HG03432 (cell line): ENCODE measurements around the gene RAB43.
"Not testable (repeated sequence)": the region's sequence is repeated elsewhere in the genome, so short reads cannot be mapped to it uniquely, and the experiment has no call there.

Experiments
- ATAC-seq: cut with Tn5 transposase; IDR thresholded peaks from one replicate; pipeline ENCODE4 v1.9.1; 2021; ENCODE audit warnings: mild to moderate bottlenecking, moderate library complexity; ENCODE audit not compliant: unreplicated experiment

Gene RAB43

DNA sequence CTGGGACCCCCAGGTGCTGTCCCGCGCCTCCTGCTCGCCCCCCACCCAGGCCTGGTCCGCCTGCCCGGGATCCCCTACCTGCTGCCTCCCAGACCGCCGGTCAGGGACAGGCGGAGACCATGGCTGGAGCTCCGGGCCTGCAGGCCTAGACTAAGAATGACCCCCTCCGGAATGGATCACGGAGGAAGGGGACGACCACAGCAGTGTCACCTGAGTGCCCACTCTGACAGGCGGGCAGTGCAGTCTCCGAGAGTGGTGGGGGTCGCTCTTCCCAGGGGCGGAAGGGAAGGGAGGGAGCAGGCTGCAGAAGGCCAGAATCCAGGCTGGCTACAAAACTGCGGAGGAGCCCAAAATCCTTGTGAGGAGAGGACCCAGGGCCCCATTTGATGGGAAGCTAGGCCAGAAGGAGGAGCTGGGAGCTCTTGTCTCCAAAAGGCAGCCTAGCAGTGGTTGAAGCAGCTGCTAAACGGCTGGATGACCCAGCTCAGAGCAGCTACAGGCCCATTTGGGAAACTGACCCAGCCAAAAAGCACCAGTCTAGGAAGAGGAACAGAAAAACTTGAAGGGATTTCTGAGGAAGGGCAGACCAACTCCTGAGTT is 908 bp upstream of the RAB43 start:
- ATAC-seq: no peak

DNA sequence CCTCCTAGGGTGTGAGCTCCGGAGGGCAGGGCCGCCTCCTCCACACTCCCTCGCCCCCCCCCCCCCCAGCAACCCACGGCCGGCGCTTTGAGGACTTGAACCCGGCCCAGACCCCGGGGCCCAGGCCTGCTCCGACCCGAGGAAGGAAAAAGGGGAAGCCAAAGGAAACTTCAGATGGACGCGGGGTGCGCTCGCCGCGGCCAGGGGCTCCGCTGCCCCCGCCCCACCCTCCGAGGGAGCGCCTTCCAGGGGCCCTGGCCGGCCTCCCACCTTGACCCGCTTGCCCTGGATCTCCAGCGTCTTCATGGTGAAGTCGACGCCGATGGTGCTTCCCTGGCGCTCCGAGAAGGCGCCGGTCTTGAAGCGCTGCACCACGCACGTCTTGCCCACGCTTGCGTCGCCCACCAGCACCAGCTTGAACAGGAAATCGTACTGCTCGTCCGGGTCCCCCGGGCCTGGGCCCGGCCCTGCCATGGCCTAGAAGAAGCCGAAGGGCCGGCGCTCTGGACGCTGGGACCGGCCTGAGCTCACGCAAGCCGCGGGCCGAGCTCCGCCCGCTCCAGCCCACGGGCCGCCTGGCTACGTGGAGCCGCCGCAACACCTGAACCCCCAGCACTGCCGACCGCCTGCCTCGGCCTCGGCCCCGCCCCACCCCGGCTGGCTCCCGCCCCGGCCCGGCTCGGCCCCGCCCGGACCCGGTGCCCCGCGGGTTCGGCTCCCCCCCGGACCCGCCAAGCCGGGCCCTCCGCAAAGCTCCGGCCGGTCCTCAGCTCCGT is 400 bp downstream of the RAB43 start:
- ATAC-seq: peak; percentile 0

DNA sequence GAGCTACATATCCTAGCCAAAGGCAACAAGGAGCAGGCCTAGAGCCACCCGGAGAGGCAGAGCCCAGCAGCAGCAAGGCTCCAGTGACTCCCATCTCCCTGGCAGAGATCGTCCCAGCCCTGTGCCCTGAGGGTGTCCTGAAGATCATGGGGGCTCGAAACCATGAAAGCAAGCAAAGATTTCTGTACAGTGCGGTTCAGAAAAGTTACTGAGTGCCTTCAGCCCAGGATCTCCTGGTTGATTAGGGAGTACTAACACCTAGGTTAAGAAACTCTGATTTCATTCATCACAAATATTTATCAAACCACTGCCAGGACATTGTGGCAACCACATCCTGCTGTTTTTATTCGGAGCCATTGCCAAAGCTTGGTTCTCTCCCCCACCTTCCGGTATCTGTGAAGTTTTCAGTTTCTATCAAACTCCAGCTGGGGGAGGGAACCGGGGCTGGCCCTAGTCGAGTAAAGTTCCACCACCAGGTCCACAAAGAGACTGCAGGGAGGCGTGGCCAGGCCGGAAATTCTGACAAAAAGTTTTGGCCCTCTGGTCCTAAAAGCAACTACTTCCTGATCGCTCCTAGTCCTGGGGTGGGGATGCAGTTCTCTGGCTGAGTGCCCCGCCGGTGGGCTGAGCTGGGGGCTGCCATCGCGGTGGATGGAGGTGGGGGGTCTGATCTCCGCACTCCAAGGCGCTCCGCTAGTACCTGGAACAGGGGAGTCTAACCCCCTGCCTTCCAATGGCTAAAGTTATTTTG is 1.2 kb downstream of the RAB43 start:
- peak; percentile 78 for ATAC-seq

DNA sequence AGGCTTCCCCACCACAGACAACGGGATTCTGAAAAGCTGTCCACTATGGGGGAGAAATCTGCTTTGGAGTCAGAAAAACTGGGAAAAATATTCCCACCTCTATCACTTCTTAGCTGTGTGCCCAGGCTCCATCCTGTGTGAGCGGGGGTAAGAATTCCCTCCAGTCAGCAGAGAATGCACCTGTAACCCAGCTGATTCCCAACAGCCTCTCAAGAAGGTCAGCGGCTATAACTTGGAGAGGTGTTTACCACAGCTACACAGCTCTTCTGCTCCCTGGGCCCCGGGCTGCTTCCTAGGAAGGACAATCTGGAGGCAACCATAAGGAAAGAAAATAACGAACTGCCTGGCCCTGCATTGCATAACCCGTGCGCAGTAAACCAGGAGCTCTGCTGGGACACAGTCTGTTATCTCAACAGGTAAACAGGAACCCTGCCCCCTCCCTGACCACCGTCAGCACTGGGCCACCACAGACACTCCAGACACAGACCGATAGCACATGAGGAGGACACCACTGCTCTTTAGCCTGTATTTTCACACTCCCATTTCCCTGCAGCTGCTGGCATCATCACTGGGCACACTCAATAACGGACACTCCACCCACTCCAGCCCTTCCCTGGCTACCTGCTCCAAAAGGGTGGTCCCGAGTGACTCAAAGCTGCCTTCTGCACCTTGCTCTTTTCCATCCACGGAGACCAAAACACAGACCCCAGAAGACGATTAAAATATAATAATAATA is 2.1 kb downstream of the RAB43 start:
- no peak for ATAC-seq

DNA sequence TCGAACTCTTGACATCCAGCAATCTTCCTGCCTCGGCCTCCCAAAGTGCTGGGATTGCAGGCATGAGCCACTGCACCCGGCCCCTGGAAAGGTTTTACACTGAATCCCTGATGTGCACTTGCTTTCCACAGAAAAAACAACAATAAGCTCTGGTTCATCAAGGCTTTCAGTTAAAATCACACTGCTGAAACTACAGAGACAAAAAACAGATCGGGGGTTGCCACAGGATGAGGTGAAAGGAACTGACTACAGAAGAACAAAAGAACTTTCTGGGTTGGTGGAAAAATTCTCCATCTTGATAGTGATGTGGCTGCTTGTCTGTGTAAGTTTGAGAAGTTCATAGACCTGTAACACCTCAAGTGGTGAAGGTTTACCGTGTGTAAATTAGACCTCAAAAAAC is 2.9 kb downstream of the RAB43 start:
- ATAC-seq: no peak

DNA sequence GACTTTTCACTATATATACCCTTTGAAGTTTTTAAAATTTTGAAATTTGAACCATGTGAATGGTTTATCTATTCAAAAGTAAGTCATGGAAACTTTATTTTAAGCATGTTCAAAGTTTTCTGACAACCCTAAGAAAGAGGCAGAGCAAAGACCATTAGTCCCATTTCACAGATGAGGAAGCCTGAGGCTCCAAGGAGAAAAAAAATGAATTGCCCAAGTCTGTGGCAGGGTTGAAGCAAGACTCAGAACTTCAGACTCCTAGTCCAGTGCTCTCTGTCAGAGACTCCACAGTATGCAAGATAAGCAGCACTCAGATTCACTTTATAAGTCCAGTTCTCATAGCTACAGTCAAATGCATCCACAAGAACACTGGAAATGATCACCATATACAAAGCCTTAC is 4.5 kb downstream of the RAB43 start:
- no peak for ATAC-seq

DNA sequence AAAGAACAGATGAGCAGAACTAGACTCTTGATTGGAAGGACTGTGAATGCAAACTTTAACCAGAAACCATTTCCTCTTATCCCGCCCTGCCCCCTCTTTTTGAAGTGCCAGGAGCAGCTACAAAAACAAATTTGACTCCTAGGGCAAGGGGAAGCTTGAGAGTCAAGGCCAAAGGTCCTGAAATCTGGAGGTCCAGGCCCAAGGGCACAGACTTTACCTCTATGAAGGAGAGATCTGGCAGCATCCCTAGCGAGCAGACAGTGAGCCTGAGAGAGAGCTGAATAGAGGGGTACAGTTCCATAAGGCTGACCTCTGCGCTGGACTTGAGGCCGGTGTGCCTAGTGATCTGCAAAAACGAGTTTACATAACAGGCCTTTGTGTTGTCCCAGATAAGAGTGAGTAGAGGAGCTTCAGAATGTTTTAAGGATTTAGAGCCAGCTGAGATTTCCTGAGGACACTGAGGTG is 5.1 kb downstream of the RAB43 start:
- no peak for ATAC-seq

DNA sequence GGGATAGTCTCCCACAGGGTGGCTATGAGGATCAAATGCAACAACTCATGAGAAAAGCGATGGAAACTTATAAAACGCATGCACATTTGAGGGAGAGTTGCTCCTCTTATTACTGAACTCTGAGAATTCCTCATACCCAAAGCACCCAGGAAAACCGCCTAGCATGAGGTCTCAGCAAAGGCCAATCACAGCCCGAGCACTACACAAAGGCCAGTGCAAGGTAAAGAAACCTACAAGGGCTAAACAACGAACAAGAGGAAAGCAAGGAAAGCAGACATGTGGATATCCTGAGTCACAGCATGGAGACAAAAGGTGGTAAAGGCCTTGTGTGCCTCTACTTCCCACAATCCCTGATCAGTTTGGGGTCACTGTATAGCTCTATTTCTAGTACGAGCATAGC is 7.1 kb downstream of the RAB43 start:
- ATAC-seq: no peak

DNA sequence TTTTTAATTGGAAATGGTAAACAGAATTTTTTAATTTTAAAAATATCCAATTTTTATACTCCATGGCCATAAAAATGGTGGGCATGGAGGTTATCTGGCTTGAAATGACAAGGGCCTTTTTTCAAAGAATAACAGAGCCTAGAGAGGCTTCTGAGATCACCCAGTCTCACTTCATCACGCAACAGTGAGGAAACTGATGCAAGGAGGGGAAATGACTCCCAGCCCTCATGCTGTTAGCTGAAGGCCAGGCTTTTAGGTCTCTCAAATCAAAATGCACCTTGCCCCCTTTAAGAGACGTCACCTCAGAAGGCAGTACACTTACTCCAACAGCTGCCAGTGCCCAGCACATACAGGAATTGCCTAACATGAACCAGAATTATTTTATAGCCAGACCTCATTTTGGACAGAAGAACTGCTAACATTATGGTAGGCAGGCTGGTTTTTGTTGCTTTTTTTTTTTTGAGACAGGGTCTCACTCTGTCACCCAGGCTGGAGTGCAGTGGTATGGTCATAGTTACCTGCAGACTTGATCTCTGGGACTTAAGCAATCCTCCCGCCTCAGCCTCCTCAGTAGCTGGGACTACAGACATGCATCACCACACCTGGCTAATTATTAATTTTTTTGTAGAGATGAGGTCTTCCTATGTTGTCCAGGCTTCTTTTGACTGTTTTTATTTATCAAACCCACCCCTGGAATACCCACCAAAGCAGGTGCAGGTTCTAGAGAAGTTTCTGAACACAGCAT is 9.1 kb downstream of the RAB43 start:
- ATAC-seq: no peak

DNA sequence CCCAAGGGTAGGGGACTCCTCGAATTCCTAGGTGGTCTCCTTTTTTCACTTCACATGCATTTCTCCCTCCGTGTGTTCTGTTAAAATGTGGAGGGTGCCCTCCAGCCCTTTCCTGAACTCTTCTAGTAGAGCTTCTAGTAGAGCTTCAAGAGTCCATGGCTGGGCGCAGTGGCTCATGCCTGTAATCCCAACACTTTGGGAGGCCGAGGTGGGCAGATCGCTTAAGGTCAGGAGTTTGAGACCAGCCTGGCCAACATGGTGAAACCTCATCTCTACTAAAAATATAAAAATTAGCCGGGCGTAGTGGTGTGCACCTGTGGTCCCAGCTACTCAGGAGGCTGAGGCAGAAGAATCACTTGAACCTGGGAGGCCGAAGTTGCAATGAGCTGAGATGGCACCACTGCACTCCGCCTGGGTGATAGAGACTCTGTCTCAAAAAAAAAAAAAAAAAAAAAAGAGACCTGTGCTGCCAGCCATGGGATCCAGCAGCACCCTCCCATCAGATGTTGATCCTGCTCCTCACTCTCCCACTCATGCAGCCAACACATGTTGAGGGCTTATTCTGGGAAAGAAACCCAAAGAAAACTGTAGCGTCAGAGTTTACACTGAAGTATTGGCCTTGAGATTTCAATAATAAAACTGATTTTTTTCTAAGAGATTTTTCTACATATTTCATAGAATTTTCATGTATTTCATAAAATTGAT is 10.4 kb downstream of the RAB43 start:
- not testable (repeated sequence) for ATAC-seq

DNA sequence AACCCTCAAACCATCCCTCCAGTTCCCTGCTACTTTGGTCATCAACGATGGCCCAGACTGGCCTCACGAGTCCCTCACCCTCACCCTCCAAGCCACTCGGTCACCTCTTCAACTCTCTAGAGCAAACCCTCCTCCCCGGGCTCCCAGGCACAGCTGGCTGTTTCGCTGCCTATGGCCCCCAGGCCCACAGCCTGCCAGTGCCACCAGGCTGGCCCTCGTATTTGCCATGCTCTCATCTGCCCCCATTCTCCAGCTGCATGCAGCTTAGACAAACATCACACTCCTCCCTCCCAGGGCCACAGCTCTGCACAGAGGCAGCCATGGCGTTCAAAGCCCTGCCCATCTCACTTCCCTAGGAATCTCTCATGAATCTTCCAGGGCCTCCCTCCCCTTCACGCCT is 13.8 kb downstream of the RAB43 start:
- ATAC-seq: no peak

DNA sequence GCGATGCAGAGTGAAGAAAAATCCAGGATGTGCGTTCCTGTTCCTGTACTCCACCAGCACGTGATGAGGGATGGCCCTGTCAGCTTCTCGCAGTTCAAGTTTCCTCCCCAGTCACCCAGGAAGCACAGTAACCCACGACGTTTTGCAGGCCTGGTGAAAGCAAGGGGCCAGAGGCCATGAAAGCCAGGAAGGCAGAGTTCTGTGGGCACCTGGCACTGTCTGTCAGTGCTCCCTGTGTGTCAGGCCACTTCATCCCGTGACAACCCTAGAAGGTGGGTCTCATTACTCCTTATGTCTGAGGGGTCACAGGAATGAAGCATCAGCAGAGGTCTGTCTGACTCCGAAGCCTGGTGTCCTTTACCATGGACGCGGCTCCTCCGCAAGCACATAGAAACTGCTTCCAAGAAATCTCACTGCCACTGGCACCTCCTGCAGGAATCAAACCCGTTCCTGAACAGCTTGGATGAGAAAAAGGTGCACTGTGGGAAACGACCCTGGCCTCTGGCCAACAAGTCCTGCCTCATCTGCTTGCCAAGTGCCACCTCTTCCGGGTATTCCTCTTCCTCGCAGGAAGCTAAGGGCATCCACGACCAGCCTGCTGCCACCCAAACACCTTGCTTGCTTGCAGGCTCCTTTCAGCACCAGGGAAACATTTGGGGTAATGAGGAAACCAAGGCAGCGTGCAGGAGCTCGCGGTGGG is 14.6 kb downstream of the RAB43 start:
- ATAC-seq: no peak

DNA sequence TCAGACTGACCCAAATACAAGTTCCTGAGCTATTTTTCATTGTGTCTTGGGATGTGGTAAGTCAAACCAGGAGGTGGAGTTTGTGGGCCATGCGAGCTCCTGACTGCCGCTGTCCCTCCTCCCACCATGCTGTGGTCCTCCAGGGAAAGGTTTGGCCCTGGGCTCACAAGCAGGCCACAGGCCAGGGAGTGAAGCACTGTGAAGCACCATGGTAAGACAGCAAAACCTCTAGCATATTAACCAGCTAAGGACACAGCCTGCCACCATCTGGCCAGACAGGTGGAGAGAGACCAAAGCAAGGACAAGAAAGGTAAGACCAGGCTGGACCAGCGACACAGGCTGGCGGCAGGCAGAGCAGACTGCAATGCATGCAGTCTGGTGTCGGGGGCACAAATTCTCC is 15.3 kb downstream of the RAB43 start:
- ATAC-seq: no peak

DNA sequence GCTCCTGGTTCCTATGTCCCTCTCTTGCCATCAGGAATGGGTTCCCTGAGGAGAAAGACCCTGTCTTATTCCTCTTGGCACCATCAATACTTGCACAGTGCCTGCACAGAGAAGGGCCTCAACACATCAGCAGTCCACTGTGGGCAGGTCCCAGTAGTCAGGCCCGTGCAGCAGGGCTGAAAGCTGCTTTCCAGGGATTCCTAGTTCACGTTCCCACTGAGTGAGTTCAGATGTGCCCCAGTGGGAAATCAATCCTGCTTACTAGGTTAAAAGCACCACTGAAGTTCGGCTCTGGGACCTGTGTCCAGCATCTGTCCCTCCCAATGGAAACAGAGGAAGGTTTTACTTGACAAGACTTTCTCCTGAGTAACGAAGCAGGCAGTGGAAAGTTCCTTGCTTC is 15.7 kb downstream of the RAB43 start:
- no peak for ATAC-seq

DNA sequence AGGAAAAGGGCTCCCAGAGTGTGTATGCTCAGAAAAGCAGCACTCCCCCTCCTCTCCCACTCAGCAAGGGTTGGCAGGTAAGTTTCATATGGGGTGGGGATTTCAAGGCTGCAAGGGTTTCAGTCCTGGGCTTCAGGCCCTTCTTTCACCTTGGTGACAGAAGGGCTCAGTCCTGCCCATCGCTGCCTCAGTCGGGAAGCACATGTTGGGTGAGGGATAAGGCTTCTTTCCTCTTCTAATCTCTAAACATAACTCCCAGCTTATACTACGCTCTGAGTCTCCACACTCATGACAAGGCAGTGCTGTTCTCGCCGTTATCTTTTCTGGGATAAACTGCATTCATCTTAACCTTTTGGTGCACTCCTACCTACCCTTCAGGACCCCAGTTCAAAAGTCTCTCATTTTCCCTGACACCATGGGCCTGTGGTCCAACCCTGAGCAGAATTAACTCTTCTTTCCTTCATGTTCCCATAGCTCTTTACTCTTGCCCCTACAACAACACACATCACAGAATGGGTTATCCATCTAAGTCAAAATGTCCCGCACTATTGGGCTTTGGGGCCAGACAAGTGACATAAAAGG is 17.0 kb downstream of the RAB43 start:
- ATAC-seq: no peak

DNA sequence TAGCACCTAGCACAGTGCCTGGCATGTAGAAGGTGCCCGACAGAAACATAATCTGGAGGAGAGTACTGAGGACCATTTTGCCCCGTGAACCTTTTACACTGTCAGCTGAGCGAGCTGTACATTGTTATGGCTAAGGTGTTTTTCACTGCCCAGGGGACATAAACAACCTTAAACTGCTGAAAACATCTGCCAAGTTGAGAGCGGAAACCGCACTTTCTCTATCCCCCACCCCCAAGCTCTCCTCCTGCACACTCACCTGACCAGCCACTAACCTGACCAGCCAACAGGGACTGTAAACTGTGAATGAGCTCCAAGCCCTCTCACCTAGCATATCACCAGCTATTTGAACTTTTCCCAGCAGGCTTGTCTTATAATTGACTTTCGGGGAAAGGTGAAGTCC is 17.6 kb downstream of the RAB43 start:
- ATAC-seq: no peak

DNA sequence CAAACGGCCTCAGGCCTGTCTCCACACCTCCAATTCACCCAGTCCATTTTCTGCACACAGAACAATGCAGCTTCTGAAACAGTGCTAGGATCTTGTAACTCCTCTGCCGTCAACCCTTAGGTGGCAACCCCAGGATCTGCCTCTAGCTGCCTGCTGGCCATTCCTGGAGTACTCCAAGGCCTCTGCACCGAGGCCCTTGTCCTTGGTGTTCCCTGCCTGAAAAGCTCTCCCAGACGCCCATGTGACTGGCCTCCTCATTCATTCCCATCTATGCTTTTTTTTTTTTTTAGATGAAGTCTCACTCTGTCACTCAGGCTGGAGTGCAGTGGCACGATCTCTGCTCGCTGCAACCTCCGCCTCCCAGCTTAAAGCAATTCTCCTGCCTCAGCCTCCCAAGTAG is 18.3 kb downstream of the RAB43 start:
- no peak for ATAC-seq

DNA sequence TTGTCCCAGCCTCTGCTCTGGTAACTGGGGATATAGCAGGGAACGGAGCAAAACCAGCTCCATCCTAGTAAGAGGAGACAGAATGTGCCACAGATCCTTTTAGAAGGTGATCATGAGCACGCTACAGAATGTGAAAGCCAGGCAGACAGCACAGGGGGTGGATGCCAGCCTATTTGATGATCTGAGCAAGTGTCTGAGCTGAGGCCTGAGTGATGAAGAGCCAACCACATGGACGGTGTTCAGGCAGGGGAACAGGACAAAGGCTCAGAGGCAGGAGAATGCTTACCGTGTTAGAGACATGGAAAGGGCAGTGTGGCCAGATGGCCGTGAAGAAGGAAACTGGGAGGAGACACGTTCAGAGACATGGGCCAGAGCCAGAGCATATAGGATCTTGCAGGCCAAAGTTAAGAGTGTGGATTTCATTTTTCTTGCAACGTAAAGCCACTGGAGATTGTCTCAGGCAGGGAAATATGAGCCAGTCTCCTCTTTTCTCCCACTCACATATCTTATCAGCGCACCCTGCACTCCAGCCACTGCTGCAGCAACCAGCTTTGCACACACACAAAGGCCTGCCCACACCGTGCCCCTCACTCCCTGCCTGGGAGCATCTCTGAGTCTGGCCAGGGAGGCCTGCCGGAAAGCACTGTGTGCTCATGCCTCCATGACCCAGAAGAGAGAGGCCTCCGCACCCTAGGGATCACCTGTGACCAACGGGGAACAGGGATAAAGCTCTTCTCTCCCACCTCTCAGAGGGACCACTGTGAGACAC is 20.1 kb downstream of the RAB43 start:
- no peak for ATAC-seq
